Fibroblast of lung (primary cell): ENCODE data around the gene RAB25. TPM values are rescaled to one million over a fixed set of nuclear protein-coding genes. Genes with fewer than 3 reads are reported as not detected.
"Not testable (repeated sequence)": the region's sequence is repeated elsewhere in the genome, so short reads cannot be mapped to it uniquely, and the experiment has no call there.

ENCODE experiments used
- DNase-seq, 2 donors: peaks; one replicate each; pipeline versions ENCODE4 v3.0.0 to v3.0.0-alpha.2; 2010; ENCODE audit warnings: low read depth in 2 of 2
- H2AFZ ChIP-seq: 2 replicates; pipeline ENCODE4 v1.5.1; 2012; ENCODE audit warnings: low read length, control low read depth, inconsistent platforms
- H3K27ac ChIP-seq: 2 replicates; pipeline ENCODE4 v1.5.1; 2011; ENCODE audit warnings: low read length, control low read depth; ENCODE audit not compliant: insufficient read depth
- H3K27me3 ChIP-seq: 2 replicates; pipeline ENCODE4 v1.5.1; 2011; ENCODE audit warnings: mild to moderate bottlenecking, low read length; ENCODE audit not compliant: control insufficient read depth, insufficient read depth
- H3K36me3 ChIP-seq: 2 replicates; pipeline ENCODE4 v1.5.1; 2011; ENCODE audit warnings: low read length; ENCODE audit not compliant: control insufficient read depth, insufficient read depth
- H3K4me1 ChIP-seq: 2 replicates; pipeline ENCODE4 v1.5.1; 2011; ENCODE audit warnings: low read length; ENCODE audit not compliant: control insufficient read depth, insufficient read depth; ENCODE audit errors: extremely low read depth
- H3K4me2 ChIP-seq: 2 replicates; pipeline ENCODE4 v1.5.1; 2011; ENCODE audit warnings: low read length, control low read depth; ENCODE audit not compliant: insufficient read depth; ENCODE audit errors: extremely low read depth
- H3K4me3 ChIP-seq, 4 experiments: fragments of 200-600 bp in 1 of 4; sonication (generic) in 1 of 4; replicated peaks in 1 of 4; 2 replicates each; pipeline ENCODE4 v1.5.1; 2011 to 2016; ENCODE audit warnings: low read length in 4 of 4, low read depth in 3 of 4, mild to moderate bottlenecking in 3 of 4, control low read depth in 2 of 4, inconsistent platforms in 1 of 4, mixed read lengths in 1 of 4; ENCODE audit not compliant: insufficient read depth in 1 of 4; ENCODE audit errors: control extremely low read depth in 1 of 4
- H3K79me2 ChIP-seq: 2 replicates; pipeline ENCODE4 v1.5.1; 2012; ENCODE audit warnings: mild to moderate bottlenecking, low read length, inconsistent platforms; ENCODE audit not compliant: control insufficient read depth, insufficient read depth
- H3K9ac ChIP-seq: 2 replicates; pipeline ENCODE4 v1.5.1; 2011; ENCODE audit warnings: mild to moderate bottlenecking, low read length, control low read depth; ENCODE audit not compliant: insufficient read depth
- H3K9me3 ChIP-seq: 2 replicates; pipeline ENCODE4 v1.5.1; 2012; ENCODE audit warnings: low read depth, low read length; ENCODE audit not compliant: control insufficient read depth, insufficient read depth
- H4K20me1 ChIP-seq: 2 replicates; pipeline ENCODE4 v1.5.1; 2011; ENCODE audit warnings: low read length; ENCODE audit not compliant: control insufficient read depth, insufficient read depth; ENCODE audit errors: extremely low read depth
- EZH2 ChIP-seq: IDR thresholded peaks from 2 replicates; pipeline ENCODE4 v1.5.1; 2012; ENCODE audit warnings: low read length, control low read depth, mild to moderate bottlenecking; ENCODE audit errors: missing control alignments
- polyA plus RNA-seq, 2 donors: library from polyadenylated mRNA; depleted of rRNA in 1 of 2; stranded (reverse) in 1 of 2; unstranded in 1 of 2; fragments of >200 nt; gene quantifications; 2 replicates each; pipeline ENCODE4 v1.2.1, GENCODE V29; 2011 to 2012; ENCODE audit warnings: missing spikeins in 1 of 2
- total RNA-seq: library from RNA; depleted of rRNA; stranded (reverse); fragments of >200 nt; gene quantifications from 2 replicates; pipeline ENCODE4 v1.2.1, GENCODE V29; 2014
- TF ChIP-seq, protein P1 (sequence below), 2 donors: IDR thresholded peaks in 1 of 2; conservative IDR thresholded peaks in 1 of 2; 1 replicate in 1 of 2; 2 replicates in 1 of 2; pipeline ENCODE4 v1.5.1; 2011 to 2012; ENCODE audit warnings: low read length in 2 of 2, control low read depth in 1 of 2, inconsistent platforms in 1 of 2, low read depth in 1 of 2, mild to moderate bottlenecking in 1 of 2

Gene RAB25
- total and polyA plus RNA-seq, 2 donors (not counting 1 experiment from before 2014, with no cell fraction given), result not detected

DNA sequence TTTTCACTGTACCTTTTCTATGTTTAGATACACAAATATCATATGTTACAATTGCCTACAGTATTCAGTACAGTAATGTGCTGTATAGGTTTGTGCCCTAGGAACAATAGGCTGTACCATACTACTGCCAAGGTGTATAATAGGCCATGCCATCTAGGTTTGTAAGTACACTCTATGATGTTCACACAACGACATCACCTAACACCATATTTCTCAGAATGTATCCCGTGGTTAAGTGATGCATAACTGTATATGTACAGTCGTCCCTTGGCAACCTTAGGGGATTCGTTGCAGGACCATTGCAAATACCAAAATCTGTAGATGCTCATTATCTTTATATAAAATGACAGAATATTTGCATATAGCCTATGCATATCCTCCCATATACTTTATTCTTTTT is 34.4 kb upstream of the RAB25 start:
- no peaks in the 10 kb centered on the region for H3K9me3 ChIP-seq
- no peaks in the 10 kb centered on the region for H3K27me3 ChIP-seq
- TF ChIP-seq, protein P1, sequence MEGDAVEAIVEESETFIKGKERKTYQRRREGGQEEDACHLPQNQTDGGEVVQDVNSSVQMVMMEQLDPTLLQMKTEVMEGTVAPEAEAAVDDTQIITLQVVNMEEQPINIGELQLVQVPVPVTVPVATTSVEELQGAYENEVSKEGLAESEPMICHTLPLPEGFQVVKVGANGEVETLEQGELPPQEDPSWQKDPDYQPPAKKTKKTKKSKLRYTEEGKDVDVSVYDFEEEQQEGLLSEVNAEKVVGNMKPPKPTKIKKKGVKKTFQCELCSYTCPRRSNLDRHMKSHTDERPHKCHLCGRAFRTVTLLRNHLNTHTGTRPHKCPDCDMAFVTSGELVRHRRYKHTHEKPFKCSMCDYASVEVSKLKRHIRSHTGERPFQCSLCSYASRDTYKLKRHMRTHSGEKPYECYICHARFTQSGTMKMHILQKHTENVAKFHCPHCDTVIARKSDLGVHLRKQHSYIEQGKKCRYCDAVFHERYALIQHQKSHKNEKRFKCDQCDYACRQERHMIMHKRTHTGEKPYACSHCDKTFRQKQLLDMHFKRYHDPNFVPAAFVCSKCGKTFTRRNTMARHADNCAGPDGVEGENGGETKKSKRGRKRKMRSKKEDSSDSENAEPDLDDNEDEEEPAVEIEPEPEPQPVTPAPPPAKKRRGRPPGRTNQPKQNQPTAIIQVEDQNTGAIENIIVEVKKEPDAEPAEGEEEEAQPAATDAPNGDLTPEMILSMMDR (conservative IDR thresholded peaks at IDR 0.05 in 1 of 2, IDR thresholded peaks at IDR 0.05 in 1 of 2; ENCODE audit: low read depth in 1 of 2, low read length in 2 of 2), result no peak
- no peak for TF ChIP-seq EZH2
- H3K4me2 ChIP-seq, result no peak overlapping the region
- H3K4me1 ChIP-seq, result no peaks in the 10 kb centered on the region
- DNase-seq, result no peak
- H3K79me2 ChIP-seq, result no peaks in the 10 kb centered on the region
- H3K27ac ChIP-seq, result no peak overlapping the region
- H3K36me3 ChIP-seq, result no peaks in the 10 kb centered on the region
- H3K9ac ChIP-seq, result no peak overlapping the region
- no peaks in the 10 kb centered on the region for H4K20me1 ChIP-seq
- no peak overlapping the region for H3K4me3 ChIP-seq
- no peak overlapping the region for H2AFZ ChIP-seq

DNA sequence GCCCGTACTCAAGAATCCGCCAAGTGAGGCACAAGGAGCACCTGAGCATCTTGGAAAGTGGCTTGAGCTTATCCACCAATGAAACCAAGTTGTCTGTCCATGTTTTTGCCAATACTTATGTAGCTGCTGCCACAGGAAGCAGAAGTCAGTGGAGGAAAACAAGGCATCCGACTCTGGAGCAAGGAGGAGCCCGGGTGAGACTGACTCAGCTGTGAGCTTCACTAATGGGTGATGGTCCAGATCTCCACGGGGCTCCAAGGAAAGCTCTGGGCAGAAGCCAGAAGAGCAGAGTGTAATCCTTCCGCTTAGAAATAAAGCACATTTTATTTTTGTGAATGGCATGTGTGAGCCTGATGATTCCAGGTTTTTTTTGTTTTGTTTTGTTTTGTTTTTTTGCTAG is 27.9 kb upstream of the RAB25 start:
- no peaks in the 10 kb centered on the region for H3K4me1 ChIP-seq
- H3K9ac ChIP-seq, result no peak overlapping the region
- no peaks in the 10 kb centered on the region for H3K27me3 ChIP-seq
- TF ChIP-seq EZH2, result no peak
- TF ChIP-seq, protein P1 (conservative IDR thresholded peaks at IDR 0.05 in 1 of 2, IDR thresholded peaks at IDR 0.05 in 1 of 2; ENCODE audit: low read depth in 1 of 2, low read length in 2 of 2), result no peak
- H4K20me1 ChIP-seq, result no peaks in the 10 kb centered on the region
- no peak overlapping the region for H3K4me3 ChIP-seq
- peak overlapping the region; percentile 33 for H2AFZ ChIP-seq
- H3K79me2 ChIP-seq, result no peaks in the 10 kb centered on the region
- H3K27ac ChIP-seq, result no peak overlapping the region
- no peaks in the 10 kb centered on the region for H3K9me3 ChIP-seq
- DNase-seq, result peak in 1 of 2 donors; percentile 24
- no peaks in the 10 kb centered on the region for H3K36me3 ChIP-seq
- H3K4me2 ChIP-seq, result no peak overlapping the region

DNA sequence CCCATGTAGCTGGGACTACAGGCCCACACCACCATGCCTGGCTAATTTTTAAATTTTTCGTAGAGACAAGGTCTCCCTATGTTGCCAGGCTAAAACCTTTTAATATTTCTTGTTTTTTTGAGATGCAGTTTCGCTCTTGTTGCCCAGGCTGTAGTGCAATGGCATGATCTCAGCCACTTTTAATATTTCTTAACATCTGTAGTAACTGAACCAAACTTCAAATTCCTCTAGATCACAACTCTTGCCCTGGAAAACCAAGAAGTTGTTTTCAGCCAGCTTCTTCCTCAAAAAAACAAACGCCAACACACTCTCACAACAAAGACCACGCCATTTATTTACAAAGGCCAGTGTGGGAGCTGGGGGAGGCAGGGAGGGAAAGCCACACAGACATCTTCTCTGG is 26.0 kb upstream of the RAB25 start:
- not testable (repeated sequence) for H3K27ac ChIP-seq, H3K4me2 ChIP-seq, H4K20me1 ChIP-seq, H2AFZ ChIP-seq, H3K4me3 ChIP-seq, DNase-seq, H3K79me2 ChIP-seq, H3K9me3 ChIP-seq, H3K4me1 ChIP-seq, H3K9ac ChIP-seq, H3K36me3 ChIP-seq, H3K27me3 ChIP-seq
